ENCODE data around the gene MGAT1.
"Not testable (repeated sequence)": the region's sequence is repeated elsewhere in the genome, so short reads cannot be mapped to it uniquely, and the experiment has no call there.

MGAT1 gene

GRCh38 chr5:180802325-180803180 lies at the start of gene MGAT1:
TSS of gene MGAT1 (minus strand) at chr5:180802806. CDS start at chr5:180792971, 9,835 bp downstream.
- peak; percentile 83 for DNase-seq

DNA sequence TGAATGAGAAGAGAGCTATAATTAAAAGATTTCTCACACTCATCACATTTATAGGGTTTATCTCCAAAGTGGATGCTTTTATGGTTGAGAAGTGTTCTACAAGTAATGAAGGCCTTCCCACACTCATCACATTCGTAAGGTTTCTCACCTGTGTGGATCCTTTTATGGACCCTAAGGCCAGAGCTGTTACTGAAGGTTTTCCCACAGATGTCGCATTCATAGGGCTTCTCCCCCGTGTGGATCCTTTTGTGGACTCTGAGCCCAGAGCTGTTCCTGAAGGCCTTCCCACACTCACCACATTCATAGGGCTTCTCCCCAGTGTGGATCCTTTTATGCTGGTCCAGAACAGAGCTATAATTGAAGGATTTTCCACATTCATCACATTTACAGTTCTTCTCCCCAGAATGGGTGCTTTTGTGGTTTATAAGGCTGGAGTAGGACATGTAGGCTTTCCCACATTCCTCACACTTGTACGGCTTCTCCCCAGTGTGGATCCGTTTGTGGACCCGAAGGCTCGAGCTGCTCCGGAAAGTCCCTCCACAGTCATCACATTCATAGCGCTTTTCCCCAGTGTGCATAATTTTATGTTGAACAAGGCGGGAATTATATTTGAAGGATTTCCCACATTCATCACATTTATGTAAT lies 48.0 kb upstream of the MGAT1 start:
- DNase-seq = no peak

DNA sequence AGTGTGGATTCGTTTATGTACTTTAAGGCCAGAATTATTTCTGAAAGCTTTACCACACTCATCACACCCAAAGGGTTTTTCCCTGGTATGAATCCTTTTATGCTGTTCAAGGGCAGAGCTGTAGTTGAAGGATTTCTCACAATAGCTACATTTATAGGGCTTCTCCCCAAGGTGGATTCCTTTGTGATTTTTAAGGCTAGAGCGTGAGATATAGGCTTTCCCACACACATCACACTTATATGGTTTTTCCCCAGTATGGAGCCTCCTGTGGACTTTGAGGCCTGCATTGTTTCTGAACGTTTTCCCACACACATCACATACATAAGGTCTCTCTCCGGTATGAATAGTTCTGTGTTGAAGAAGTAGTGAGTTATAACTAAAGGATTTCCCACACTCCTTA lies 47.2 kb upstream of the MGAT1 start:
- no peak for DNase-seq

DNA sequence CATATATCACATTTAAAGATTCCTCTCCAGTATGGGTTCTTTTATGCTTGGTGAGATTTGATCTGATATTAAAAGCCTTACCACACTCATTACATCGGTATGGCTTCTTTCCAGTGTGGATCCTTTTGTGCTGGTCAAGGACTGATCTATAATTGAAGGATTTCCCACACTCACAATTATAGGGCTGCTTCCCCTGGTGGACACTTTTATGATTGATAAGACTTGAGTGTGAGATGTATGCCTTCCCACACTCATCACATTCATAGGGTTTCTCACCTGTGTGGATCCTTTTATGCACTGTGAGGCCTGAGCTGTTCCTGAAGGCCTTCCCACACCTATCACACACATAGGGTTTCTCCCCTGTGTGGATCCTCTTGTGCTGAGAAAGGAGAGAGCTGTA lies 46.3 kb upstream of the MGAT1 start:
- no peak for DNase-seq

DNA sequence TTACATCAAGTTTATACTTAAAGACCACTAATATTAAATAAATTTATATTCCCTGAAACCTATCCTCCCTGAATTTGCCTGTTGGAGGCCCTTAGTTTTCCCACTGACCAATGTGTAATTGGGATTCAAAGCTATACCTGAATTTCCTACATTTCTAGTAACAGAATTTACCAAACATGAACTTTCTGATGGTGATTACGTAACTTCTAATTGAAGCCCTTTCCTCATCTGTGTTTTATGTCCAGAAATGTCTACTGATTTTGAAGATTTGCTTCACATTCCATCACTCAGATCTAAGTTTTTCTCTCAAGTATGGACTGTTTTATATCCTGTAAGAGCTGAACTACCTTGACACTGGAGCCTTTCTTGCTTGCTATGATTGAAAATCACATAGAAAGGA lies 45.7 kb upstream of the MGAT1 start:
- no peak for DNase-seq

DNA sequence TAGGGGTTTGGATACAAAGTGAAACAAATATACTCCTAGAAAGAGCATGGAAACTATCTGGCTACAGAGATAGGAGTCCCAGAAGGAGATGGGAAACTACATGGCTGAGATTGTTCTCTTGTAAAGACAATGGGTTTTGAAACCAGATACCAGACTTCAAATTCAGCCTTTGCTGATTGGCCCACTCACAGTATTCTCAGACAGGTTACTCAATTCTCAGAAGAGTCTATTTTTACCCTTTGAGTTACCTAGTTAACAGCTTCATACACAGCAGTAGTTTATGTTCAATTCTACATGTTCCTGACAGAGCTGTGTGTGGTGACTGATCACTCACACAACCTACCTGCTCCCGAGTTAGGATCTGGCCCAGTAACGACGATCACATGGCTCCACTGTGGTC lies 44.4 kb upstream of the MGAT1 start:
- DNase-seq = no peak

GRCh38 chr5:180844858-180845257 lies 42.3 kb upstream of the MGAT1 start:
- no peak for DNase-seq

GRCh38 chr5:180844432-180844831 lies 41.8 kb upstream of the MGAT1 start:
- DNase-seq = no peak

GRCh38 chr5:180839935-180840334 lies 37.3 kb upstream of the MGAT1 start:
- DNase-seq = no peak

- DNase-seq = no peak
Observed at GRCh38 chr5:180839227-180839626, 36.6 kb upstream of the MGAT1 start.

DNA sequence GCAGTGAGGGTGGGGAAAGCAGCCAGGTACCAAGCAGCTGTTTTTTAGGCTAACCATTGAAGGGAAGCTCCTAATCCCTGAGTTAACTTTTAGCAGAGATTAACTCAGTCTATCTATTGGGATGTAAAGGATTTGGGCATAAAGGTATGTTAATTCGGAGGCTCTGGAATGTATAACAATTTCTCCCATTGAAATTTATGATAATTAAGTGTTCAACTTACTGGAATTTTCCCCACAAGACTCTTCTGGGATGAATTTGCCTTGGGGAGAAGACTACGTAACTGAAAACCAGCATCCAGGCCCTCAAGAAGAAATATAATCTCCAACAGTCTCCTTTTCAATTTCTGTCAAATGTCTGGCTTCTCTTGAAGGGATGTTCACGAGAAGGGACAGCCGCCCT lies 34.9 kb upstream of the MGAT1 start:
- DNase-seq = no peak

GRCh38 chr5:180832638-180833068 lies 30.0 kb upstream of the MGAT1 start:
- DNase-seq = no peak

DNA sequence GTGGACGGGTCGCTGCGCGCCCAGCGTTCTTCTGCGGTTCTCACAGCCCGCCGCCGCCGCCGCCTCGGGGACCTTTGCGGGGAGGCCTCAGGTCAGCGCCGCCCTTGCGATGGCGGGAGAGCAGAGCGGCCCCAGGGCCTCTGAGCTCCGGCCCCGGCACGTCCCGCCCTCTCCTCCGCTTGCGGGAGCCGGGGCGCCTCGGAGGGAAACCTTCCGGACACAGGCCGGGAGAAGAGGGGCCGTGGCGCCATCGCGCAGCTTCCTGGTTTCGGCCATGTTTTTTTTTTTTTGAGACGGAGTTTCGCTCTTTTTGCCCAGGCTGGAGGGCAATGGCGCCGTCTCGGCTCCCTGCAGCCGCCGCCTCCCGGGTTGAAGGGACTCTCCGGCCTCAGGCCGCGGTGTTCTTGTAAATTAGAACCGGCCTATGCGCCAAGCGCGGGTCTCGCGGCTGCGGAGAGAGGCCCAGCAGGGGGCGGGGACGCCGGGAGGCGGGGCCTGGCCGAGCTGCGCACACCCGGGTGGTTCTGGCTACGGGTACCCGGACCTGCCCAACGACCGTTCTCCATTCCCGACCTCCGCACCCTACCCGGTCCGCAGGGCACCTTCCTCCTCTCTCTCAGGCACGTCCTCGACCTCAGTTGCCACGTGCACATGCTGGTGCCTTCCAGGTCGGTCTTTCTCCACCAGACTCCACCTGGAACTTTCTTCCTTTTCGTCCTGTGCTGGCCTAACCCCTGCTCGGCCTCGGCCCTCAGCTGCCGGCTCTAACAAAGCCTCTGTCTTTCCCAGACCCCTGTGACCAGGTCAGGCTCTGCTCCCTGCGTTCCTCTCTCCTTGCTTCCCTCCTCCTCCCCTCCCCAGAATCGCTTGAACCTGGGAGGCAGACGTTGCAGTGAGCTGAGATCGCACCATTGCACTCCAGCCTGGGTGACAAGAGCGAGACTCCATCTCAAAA lies 28.8 kb upstream of the MGAT1 start:
- DNase-seq = peak; percentile 78

GRCh38 chr5:180830253-180831138 lies 27.9 kb upstream of the MGAT1 start:
- no peak for DNase-seq

GRCh38 chr5:180829726-180830125 lies 27.1 kb upstream of the MGAT1 start:
- DNase-seq = no peak

- not testable (repeated sequence) for DNase-seq
Observed at GRCh38 chr5:180828756-180829531, 26.3 kb upstream of the MGAT1 start.

DNA sequence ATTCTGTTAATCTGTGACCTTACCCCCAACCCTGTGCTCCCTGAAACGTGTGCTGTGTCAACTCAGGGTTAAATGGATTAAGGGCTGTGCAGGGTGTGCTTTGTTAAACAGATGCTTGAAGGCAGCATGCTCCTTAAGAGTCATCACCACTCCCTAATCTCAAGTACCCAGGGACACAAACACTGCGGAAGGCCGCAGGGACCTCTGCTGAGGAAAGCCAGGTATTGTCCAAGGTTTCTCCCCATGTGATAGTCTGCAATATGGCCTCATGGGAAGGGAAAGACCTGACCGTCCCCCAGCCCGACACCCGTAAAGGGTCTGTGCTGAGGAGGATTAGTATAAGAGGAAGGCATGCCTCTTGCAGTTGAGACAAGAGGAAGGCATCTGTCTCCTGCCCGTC lies 24.8 kb upstream of the MGAT1 start:
- DNase-seq = not testable (repeated sequence)

- DNase-seq = peak; percentile 62
Observed at GRCh38 chr5:180825768-180826525, 23.3 kb upstream of the MGAT1 start.

GRCh38 chr5:180824630-180825476 lies 22.2 kb upstream of the MGAT1 start:
- no peak for DNase-seq

Data from NCI-H226 (cell line).